Adipose tissue (tissue), 3 donors: ENCODE measurements around the gene HSPB8. TPM values are rescaled to one million over a fixed set of nuclear protein-coding genes. Genes with fewer than 3 reads are reported as not detected.
"Not testable (repeated sequence)": the region's sequence is repeated elsewhere in the genome, so short reads cannot be mapped to it uniquely, and the experiment has no call there.

Experiments used
- H3K27ac ChIP-seq: one replicate; pipeline ENCODE4 v1.5.1; 2013; ENCODE audit warnings: low read depth, low read length
- WGBS, 3 donors: extraction: QIAGEN DNeasy Blood & Tissue Kit; methylation state at CpG; one replicate each; pipeline ENCODE4 v1.1.7; 2013; 5-methylcytosine and 5-hydroxymethylcytosine counted together
- polyA plus RNA-seq, 3 donors: library from polyadenylated mRNA; stranded (reverse); fragments of 200-250 nt; gene quantifications; one replicate each; pipeline ENCODE4 v1.2.3, GENCODE V29; 2013
- donor health status: healthy with polysubstance abuse.
- donor health status: Bipolar disorder and iron deficiency.
- donor health status: healthy.

The HSPB8 gene
- polyA plus RNA-seq, 3 donors = 9.4 to 75.5 (median 55.1) TPM

DNA sequence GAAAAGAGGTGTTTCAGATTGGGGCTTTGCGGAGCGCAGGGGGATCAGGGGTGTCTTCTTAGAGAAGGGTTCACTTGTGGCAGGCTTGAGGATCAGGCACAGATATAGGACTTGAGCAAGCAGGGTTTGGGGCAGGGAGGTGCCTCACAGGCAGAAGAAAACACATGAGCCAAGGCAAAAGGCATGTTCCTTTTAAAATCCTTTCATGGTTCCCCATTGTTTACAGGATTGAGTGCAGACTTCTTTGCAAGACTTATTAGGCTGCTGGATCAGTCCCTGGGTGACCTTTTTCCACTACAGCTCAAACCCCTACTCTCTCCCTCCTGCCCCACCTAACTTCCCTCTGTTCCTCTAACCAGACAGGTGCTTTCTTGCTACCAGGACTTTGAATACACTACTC is 19.7 kb downstream of the HSPB8 start:
- H3K27ac ChIP-seq = no peak overlapping the region

DNA sequence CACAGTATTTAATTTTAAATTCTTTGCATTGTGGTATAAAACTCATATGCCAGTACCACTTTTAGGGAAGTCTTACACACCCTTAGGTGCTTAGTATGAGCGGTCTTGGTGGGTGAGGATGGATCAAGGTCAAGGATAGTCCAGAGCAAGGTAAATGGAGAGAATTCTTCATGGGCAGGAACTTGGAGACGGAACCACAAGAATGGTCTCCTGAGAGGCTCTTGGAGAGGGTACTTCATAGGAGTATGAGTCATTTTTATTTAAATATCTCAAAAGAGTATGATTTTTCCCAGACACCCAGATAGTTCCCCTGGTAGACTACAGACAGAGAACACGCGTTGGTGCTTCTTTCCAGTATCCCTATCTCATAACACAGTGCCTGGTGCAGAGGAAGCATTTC is 21.9 kb downstream of the HSPB8 start:
- H3K27ac ChIP-seq = no peak overlapping the region
- WGBS, 3 donors = 83 to 89% (median 86%) methylated on average over 4 of the region's 4 CpGs

More for the DNA sequence above, 19.7 kb downstream of the HSPB8 start:
- WGBS, 3 donors = 96 to 100% (median 97%) methylated on average over 2 of the region's 2 CpGs

DNA sequence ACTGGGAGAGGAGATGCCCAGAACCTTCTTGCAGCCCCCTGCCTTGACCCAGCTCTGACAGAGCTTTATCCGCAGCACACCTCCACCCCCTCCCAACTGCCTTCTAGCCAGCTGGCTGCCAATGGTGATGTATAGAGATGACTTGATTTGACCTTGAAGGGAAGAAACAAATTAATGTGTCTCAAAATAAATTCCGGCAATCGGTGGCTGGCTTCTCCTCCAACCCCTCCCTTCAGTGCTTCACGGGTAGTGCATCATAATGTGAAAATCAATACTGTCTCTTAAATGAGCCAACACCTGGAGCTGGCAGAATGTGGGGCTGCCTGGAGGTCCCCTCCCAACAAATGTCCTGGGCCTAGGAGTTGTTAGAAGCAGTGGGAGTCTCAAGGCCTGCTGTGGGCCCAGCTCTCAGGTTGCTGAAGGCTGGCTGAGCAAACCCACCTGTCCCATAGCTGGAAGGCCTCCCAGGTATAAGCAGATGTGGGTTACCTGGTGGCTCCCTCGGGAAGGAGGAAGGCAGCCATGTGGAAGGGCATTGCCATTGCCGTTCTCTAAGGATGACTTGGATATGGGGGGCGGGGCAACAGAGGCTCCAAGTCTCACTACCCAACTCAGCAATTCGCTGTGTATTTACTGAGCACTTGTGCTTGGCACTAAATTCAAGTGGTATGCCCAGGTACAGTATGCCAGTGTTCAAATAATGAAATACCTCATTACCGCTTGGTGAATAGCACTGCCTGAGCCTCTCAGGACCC is 23.2 kb downstream of the HSPB8 start:
- WGBS, 3 donors = 57 to 88% (median 86%) methylated on average over 9 of the region's 9 CpGs
- H3K27ac ChIP-seq = no peak overlapping the region

DNA sequence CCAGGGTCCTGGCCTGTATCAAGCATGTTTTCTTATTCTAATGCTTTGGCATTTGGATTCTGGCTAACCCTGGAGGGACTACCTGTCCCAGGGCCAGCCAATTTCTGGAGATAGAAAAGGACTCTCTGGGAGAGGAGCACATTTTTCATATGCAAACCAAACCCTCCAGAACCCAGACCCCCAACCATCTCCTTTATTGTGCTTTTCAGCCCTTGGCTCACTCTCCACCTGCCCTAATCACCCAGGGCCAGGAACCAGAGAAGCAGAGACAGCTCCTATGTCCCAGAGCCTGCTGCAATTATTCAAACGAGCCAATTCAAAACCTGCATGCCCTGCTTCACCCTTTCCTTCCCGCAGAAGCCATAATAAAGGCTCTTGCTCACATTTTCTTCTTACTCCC is 23.8 kb downstream of the HSPB8 start:
- no peak overlapping the region for H3K27ac ChIP-seq
- 24 to 50% (median 43%) methylated on average over 2 of the region's 2 CpGs for WGBS, 3 donors

DNA sequence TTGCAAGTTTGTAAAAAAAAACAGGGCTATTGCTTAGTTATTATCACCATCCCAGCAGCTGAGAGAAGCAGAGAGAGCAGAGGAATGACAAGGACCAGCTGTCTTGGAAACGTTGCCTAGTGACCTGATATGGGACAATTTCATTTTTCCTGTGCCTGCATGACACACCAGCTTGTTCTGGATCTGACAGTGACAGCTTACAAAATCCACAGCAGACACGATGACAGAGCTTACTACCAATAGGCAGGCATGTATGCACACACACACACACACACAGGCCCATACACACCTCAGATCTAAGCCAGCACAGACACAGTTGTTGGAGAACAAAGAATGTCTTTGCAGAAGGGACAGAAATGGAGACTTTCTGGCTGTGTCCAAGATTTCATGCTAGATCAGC is 25.4 kb downstream of the HSPB8 start:
- 32 to 43% (median 40%) methylated on average over 2 of the region's 2 CpGs for WGBS, 3 donors

DNA sequence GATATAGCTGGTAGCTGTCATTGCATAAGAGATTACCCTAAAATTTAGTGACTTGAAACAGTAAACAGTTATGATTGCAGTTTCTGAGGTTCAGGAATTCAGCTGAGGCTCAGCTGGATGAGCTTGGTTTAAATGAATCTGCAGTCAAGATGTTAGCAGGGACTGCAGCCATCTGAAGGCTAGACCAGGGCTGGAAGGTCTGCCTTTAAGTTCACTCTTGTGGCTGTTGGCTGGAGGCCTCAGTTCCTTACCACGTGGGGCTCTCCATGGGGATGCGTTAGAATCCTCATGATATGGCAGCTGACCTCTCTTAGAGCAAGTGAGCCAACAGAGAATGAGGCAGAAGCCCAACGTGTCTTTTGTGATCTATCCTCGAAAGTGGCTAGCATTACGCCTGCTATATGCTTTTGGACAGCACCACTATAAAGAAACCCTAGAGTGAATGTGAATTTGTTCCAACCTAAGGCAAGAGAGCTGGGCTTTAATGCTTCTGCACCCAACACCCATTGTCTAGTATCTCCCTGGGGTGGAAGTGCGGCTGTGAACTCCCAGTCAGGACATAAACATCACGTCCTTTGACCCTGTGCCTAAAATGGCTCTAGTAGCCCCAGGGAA is 26.0 kb downstream of the HSPB8 start:
- no peak overlapping the region for H3K27ac ChIP-seq
- 58 to 73% (median 64%) methylated on average over 7 of the region's 7 CpGs for WGBS, 3 donors

More for the DNA sequence above, 25.4 kb downstream of the HSPB8 start:
- no peak overlapping the region for H3K27ac ChIP-seq

DNA sequence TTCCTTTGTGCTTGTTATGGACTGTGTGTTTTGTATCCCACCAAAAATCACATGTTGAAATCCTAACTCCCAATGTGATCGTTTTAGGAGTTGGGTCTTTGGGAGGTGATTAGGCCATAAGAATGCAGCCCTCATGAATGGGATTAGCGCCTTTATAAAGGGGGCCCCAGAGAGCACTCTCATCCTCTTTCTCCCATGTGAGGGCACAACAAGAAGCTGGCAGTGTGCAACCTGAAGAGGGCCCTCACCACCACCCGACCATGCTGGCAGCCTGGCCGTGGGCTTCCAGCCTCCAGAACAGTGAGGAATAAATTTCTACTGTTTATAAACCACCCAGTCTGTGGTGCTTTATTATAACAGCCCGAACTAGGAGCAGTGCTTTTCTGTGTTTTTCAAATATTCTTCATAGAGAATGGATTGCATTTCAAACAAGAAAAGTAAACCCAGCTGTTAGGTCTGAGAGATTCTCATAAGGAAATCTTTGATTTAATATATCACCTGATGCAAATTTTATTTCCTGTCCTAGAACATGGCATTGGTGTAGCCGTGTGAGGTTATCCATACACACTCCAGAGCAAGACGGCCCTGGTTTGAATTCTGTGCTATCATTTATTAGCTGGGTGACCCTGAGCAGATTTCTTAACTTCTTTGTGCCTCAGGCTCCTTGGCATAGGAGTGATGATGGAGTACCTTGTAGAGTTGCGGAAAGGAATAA is 27.8 kb downstream of the HSPB8 start:
- no peak overlapping the region for H3K27ac ChIP-seq
- WGBS, 3 donors = 43 to 72% (median 67%) methylated on average over 8 of the region's 8 CpGs

DNA sequence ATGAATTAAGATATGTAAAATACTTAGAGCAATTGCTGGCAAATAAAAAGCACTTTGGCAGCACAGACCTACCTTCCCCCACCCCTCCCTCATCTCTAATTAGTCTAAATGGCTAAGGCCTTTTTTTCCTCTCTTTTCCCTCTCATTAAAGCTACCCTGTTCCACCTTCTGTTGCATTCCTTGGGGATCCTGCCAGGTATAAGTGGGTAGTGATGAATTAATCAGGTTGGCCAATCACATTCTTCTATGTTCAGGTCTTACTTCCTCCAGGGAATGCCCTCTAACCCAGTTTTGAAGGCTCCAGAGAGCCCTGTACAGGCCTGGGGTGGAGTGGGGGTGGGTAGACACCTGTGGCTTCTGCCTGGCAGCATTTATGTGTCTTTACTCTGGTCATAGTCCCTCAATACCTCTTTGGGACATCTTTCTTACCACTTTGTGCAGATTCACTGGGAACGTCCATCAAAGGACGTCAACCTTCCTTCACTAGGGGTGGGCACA is 28.4 kb downstream of the HSPB8 start:
- no peak overlapping the region for H3K27ac ChIP-seq
- WGBS, 3 donors = 82 to 97% (median 95%) methylated on average over 2 of the region's 2 CpGs

DNA sequence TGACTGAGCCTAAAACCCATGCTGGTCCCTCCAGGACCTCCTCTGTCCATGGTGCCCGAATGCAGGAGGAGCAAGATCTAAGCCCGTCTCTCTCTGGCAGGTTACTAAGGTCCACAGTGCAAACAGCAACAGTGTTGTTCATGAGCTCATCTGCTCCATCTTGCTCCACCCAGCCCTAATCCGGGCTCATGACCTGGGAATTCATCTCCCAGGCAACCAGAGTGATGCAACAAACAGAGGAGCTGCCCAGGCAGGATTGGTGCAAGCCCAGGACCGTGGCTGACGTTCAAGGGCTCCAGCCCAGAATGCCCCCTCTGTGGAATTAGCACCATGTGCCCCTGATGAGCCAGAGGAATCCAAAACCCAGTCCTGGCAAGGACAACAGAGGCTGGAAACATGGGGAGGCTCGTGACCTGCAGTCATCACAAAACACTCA is 29.9 kb downstream of the HSPB8 start:
- WGBS, 3 donors = 27 to 39% (median 34%) methylated on average over 6 of the region's 6 CpGs
- no peak overlapping the region for H3K27ac ChIP-seq

DNA sequence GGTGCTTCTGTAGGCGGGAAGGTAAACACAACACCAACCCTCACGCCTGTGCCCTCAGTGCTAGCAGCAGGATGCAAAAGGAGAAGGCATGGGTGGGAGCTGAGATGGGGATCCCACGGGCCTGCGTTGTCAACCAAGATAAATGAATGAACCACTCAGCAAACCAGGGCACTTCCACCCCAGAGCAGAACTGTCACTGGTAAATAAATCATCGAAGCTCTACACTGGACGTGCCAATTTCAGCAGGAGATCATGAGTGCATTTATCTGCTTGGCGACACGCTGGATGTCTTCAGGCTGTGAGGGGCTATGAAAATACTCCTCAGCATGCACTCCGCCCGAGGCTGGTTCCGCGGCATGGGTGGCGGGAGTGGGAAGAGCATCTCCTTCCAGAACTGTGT is 33.2 kb downstream of the HSPB8 start:
- whole genome bisulfite sequencing, 3 donors = 70 to 77% (median 71%) methylated on average over 13 of the region's 13 CpGs
- no peak overlapping the region for H3K27ac ChIP-seq

DNA sequence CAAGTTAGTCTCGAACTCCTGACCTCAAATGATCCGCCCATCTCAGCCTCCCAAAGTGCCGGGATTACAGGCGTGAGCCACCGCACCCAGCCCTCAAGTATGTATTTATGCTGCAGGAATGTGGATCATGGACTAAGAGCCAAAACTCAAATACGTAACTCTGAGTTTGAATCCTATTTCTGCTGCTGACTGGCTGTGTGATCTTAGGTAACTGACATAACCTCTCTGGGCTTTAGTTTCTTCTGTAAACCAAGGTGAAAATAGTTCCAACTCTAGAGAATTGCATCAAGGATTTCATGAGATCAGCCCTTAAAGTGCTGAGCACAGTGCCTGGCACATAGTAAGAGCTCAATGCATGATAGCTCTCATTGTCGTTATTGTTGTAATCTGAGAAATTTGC is 37.4 kb downstream of the HSPB8 start:
- H3K27ac ChIP-seq = no peak overlapping the region
- WGBS, 3 donors = 86 to 95% (median 94%) methylated on average over 7 of the region's 7 CpGs

DNA sequence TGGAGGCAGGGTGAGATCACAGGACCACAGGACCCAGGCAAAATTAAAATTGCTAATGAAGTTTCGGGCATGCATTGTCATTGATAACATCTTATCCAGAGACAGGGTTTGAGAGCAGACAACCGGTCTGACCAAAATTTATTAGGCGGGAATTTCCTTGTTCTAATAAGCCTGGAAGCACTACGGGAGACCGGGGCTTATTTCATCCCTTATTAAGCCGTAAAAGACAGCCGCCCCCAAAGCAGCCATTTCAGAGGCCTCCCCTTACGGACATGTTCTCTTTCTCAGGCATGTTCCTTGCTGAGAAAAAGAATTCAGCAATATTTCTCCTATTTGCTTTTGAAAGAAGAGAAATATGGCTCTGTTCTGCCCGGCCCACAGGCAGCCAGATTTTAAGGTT is 40.1 kb downstream of the HSPB8 start:
- H3K27ac ChIP-seq = not testable (repeated sequence)
- 84 to 89% (median 86%) methylated on average over 9 of the region's 9 CpGs for WGBS, 3 donors

DNA sequence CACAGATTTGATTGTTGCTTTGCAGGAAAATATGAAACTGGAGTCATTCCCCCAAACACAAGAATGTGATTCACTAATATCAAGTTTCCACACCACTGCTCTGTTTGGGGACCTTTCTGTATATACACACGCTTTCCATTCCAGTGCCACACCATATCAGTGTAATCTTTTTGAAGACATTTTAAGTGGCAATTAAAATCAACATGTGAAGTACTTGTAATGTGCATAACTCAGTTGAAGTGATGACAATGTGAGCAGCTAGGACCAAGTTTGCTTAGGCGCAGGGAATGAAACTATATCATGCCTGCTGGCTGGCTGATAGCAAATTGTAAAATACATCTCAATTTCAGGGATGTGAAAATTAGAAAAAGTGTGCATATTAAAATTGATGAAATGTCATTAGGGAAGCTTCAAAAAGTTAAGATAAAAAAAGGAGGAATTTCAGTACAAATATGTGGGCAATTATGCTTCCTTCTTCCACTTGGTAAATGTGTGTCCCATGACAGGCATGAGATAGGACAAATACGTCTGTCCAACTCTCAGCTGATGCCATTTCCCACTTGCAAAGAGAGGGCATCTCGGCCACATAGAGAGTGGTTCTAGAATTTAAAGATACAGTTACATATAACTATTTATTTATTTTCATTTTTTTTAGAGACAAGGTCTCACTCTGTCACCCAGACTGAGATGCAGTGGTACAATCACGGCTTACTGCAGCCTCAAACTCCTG is 43.7 kb downstream of the HSPB8 start:
- H3K27ac ChIP-seq = no peak overlapping the region
- 56 to 81% (median 77%) methylated on average over 5 of the region's 5 CpGs for WGBS, 3 donors

DNA sequence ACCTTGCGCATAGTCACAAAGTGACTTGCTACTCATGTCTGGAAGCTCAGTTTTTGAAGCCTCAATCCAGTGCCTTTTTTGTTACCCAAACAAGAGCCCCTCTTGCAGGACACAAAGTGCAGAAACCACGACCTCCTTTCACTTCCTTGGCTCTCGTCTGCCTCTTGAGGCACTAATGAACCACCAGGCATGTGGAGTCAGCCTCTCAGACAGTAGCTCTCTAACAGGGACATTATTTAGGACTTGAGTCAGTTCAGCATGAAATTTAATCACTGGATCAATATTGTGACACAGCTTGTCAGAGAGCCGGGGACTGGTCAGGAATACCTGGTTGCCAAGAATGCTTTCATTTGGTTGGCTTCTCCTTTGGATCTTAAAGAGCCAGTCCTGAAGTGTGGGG is 46.7 kb downstream of the HSPB8 start:
- 34 to 52% (median 48%) methylated on average over 4 of the region's 4 CpGs for WGBS, 3 donors
- no peak overlapping the region for H3K27ac ChIP-seq

DNA sequence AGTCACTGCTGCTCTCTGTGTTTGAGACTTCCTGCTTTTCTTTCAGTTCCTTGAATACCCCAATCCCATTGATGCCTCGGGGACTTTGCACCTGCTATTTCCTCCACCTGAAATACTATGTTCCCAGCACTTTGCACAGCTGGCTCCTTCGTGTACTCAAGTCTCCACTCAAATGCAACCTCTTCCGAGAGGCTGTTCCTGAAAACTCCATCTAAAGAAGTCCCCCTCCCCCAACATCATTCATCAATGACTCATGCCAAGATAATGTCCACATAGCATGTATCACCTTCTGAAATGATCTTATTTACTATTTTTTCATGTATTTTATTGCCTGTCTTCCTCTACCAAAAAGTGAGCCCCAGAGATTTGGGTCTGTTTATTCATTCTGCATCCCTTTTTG is 48.6 kb downstream of the HSPB8 start:
- H3K27ac ChIP-seq = no peak overlapping the region
- 42 to 63% (median 56%) methylated on average over 3 of the region's 3 CpGs for WGBS, 3 donors

DNA sequence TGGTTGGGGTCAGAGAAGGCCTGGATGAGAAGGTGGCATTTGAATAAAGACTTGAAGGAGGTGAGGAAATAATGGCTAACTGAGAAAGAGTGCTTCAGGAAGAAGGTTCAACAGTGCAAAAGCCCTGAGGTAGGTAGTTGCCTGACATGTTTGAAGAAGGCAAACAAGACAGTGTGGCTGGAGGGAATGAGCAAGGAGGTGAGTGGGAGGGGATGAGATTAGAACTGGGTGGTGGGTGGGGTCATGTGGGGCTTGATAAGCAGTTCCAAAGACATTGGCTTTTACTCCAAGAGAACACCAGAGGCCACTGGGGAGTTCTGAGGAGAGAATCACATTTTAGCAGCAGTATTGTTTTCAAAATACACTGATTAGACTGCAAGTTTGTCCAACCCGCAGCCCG is 50.5 kb downstream of the HSPB8 start:
- 90 to 92% (median 91%) methylated on average over 2 of the region's 2 CpGs for WGBS, 3 donors

DNA sequence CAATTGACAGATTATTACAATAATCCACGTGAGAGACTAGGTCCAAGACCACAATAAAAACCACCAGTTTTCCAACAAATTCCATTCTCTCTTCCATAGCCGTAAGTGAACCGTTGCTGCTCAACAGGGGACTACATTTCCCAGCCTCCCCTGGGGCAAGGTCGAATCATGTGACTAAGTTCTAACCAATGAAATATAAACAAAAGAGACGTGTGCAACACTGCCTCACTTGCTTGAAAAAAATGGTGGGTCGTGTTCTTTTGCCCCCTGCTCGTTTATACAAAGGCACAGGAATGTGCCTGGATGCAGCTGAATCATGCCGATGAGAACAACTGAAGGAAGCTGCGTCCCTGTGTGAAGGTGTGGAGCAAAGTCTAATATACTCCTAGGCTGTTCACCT is 51.1 kb downstream of the HSPB8 start:
- 22 to 30% (median 29%) methylated on average over 9 of the region's 9 CpGs for WGBS, 3 donors
- H3K27ac ChIP-seq = no peak overlapping the region

More for the DNA sequence above, 50.5 kb downstream of the HSPB8 start:
- no peak overlapping the region for H3K27ac ChIP-seq

DNA sequence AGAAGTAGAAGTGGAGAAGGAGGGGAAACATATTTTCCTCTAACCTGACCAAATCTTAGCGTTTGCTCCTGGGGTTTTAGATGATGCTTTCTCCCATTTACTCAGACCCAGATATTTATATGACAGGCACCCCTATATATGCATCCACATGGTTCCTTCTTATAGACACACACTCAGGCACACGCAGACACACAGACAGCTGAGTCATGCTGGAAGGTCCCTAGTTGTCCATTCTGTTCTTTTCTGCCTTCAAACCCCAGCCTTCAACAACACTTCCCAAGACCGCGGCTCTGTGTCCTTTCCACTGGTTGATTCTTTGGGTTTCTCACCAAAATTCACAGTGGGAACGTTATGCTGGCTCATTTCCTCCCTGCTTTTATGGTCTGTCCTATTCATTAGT is 52.1 kb downstream of the HSPB8 start:
- H3K27ac ChIP-seq = no peak overlapping the region
- 53 to 75% (median 58%) methylated on average over 5 of the region's 5 CpGs for WGBS, 3 donors

DNA sequence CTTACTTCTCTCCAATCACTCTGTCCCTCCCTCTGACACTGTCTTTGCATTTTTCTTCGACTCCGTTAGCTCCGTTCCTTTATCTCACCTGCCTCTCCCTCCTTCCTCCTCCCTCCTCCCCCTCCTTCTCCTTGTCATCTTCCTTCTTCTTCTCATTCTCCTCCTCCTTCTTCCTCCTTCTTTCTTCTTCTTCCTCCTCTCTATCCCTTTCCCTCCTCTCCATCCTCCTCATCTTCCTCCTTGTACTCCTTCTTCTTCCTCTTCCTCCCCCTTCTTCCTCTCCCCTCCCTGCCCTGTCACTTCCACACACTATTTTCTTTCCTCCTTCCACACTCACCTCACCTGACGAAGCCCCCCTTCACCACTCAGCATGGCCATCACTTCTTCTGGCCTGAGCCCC is 53.0 kb downstream of the HSPB8 start:
- no peak overlapping the region for H3K27ac ChIP-seq
- 43 to 86% (median 82%) methylated on average over 4 of the region's 4 CpGs for WGBS, 3 donors
